RWPE2 (cell line): ENCODE results near the gene TRAK2.
A peak's percentile ranks its signal among the peaks of the same experiment; 100 is the strongest.

Experiments used
- ATAC-seq: fragments of 200-7000 bp; cut with Tn5 transposase; 3 replicates; pipeline ENCODE4 v1.9.1; 2021; ENCODE audit warnings: low read depth
- DNase-seq: peaks from one replicate; pipeline ENCODE4 v3.0.0-alpha.2; 2020; ENCODE audit warnings: low spot score
- H3K27ac ChIP-seq: fragments of 450-650 bp; 2 replicates; pipeline ENCODE4 v1.5.1; 2017; ENCODE audit warnings: mild to moderate bottlenecking; ENCODE audit not compliant: poor library complexity, severe bottlenecking
- H3K27me3 ChIP-seq: fragments of 250-450 bp; sonication (Bioruptor Pico); 2 replicates; pipeline ENCODE4 v1.5.1; 2021; ENCODE audit warnings: mild to moderate bottlenecking, moderate library complexity; ENCODE audit not compliant: insufficient read depth, poor library complexity, severe bottlenecking
- H3K36me3 ChIP-seq: fragments of 250-450 bp; sonication (Bioruptor Pico); 2 replicates; pipeline ENCODE4 v1.5.1; 2020; ENCODE audit warnings: low read depth, mild to moderate bottlenecking, moderate library complexity
- H3K4me1 ChIP-seq: fragments of 250-450 bp; sonication (Bioruptor Pico); 2 replicates; pipeline ENCODE4 v1.5.1; 2021; ENCODE audit warnings: mild to moderate bottlenecking, moderate library complexity; ENCODE audit not compliant: insufficient read depth, poor library complexity, severe bottlenecking
- H3K4me3 ChIP-seq: fragments of 250-450 bp; sonication (Bioruptor Pico); 2 replicates; pipeline ENCODE4 v1.5.1; 2021; ENCODE audit warnings: mild to moderate bottlenecking, moderate library complexity; ENCODE audit not compliant: severe bottlenecking
- H3K9me3 ChIP-seq: fragments of 250-450 bp; sonication (Bioruptor Pico); 2 replicates; pipeline ENCODE4 v1.5.1; 2021; ENCODE audit warnings: mild to moderate bottlenecking, moderate library complexity; ENCODE audit not compliant: severe bottlenecking
- CTCF ChIP-seq: fragments of 450-650 bp; IDR thresholded peaks from one replicate; pipeline ENCODE4 v1.5.1; 2017; ENCODE audit warnings: mild to moderate bottlenecking, moderate library complexity; ENCODE audit not compliant: poor library complexity, severe bottlenecking

Gene TRAK2

DNA sequence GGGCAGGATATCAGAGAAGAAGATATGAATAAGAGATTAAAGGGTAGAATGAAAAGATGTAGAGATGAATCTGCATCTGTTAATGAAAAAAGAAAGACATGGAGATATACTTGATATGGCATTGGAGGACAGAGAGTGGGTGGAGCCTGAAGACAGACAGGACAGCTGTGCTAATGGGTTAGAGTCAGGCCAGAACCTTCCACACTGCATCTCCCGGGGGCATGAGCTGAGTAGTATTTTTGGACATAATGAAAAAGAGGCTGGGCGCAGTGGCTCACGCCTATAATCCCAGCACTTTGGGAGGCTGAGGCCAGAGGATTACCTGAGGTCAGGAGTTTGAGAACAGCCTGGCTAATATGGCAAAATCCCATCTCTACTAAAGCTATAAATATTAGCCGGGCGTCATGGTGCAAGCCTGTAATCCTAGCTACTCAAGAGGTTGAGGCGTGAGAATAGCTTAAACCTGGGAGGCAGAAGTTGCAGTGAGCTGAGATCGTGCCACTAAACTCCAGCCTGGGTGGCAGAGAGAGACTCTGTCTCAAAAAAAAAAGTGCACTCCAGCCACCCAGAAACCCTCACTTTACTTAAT is 105.5 kb downstream of the TRAK2 start:
- no peak overlapping the region for H3K4me3 ChIP-seq
- DNase-seq (no peak), ATAC-seq (no peak)
- H3K27ac ChIP-seq, result no peak overlapping the region
- TF ChIP-seq CTCF, result no peak
- H3K4me1 ChIP-seq, result no peaks in the 10 kb centered on the region
- no peaks in the 10 kb centered on the region for H3K9me3 ChIP-seq
- H3K36me3 ChIP-seq, result no peaks in the 10 kb centered on the region
- no peaks in the 10 kb centered on the region for H3K27me3 ChIP-seq

GRCh38 chr2:201344663-201345366 is 106.4 kb downstream of the TRAK2 start:
- no peaks in the 10 kb centered on the region for H3K27me3 ChIP-seq
- H3K27ac ChIP-seq, result no peak overlapping the region
- H3K4me1 ChIP-seq, result no peaks in the 10 kb centered on the region
- no peaks in the 10 kb centered on the region for H3K36me3 ChIP-seq
- DNase-seq (no peak), ATAC-seq (peak; percentile 58)
- TF ChIP-seq CTCF, result peak; percentile 5
- no peak overlapping the region for H3K4me3 ChIP-seq
- no peaks in the 10 kb centered on the region for H3K9me3 ChIP-seq

DNA sequence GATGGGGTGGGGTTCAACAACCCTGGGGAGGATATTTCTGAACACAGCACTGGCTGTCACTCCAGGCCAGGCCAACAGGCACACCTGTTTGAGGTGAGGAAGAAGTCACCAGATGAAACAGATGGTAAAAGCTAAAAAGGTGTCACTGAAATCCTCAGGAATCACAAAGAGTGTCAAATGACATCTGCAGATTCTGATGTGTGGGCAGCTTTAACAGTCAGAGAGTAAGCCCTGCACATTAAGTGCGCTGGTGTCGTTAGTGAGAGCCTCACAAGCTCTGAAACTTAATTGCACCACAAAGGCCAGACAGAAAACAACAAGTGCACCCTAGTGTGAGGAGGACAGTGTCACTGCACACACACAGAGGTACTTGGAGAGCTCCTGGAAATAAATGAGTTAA is 107.7 kb downstream of the TRAK2 start:
- Histone ChIP-seq H3K4me1 (no peaks in the 10 kb centered on the region), H3K27me3 (no peaks in the 10 kb centered on the region), H3K36me3 (no peaks in the 10 kb centered on the region), H3K9me3 (no peaks in the 10 kb centered on the region), H3K27ac (no peak overlapping the region), H3K4me3 (no peak overlapping the region)
- DNase-seq, result no peak
- no peak for TF ChIP-seq CTCF
- ATAC-seq, result no peak

GRCh38 chr2:201342923-201343322 is 108.3 kb downstream of the TRAK2 start:
- H3K27me3 ChIP-seq, result no peaks in the 10 kb centered on the region
- no peak overlapping the region for H3K27ac ChIP-seq
- H3K4me3 ChIP-seq, result no peak overlapping the region
- TF ChIP-seq CTCF, result no peak
- no peaks in the 10 kb centered on the region for H3K9me3 ChIP-seq
- DNase-seq (no peak), ATAC-seq (no peak)
- H3K4me1 ChIP-seq, result no peaks in the 10 kb centered on the region
- H3K36me3 ChIP-seq, result no peaks in the 10 kb centered on the region

GRCh38 chr2:201329409-201329808 is 121.8 kb downstream of the TRAK2 start:
- no peak overlapping the region for H3K4me3 ChIP-seq
- H3K4me1 ChIP-seq, result no peaks in the 10 kb centered on the region
- H3K36me3 ChIP-seq, result no peaks in the 10 kb centered on the region
- H3K27me3 ChIP-seq, result no peaks in the 10 kb centered on the region
- peaks cover 3% of the 10 kb centered on the region for H3K9me3 ChIP-seq
- ATAC-seq, result no peak
- DNase-seq, result no peak
- no peak overlapping the region for H3K27ac ChIP-seq
- TF ChIP-seq CTCF, result no peak
